Kidney (tissue), 14 donors: ENCODE results near the gene POU2F2. TPM values are rescaled to one million over a fixed set of nuclear protein-coding genes. Genes with fewer than 3 reads are reported as not detected.

Experiments used
- DNase-seq, 5 donors: peaks; one replicate each; pipeline ENCODE4 v3.0.0-alpha.2; 2013 to 2020
- FAIRE-seq: peaks from 2 replicates; lab custom pipeline; 2012; peaks lifted over from hg19 to GRCh38; lab: Jason Lieb, UNC
- H3K27ac ChIP-seq, 2 donors: one replicate each; pipeline ENCODE4 v1.7.0; 2013; ENCODE audit warnings: low read depth in 2 of 2, low read length in 2 of 2, inconsistent platforms in 1 of 2
- H3K27me3 ChIP-seq: one replicate; pipeline ENCODE4 v1.7.1; 2013; ENCODE audit warnings: low read length, inconsistent platforms; ENCODE audit not compliant: control insufficient read depth, insufficient read depth
- H3K36me3 ChIP-seq, 3 donors: one replicate each; pipeline versions ENCODE4 v1.7.0 to v1.7.1; 2013; ENCODE audit warnings: low read length in 3 of 3, control low read depth in 1 of 3, inconsistent platforms in 1 of 3; ENCODE audit not compliant: insufficient read depth in 3 of 3, control insufficient read depth in 2 of 3
- H3K4me1 ChIP-seq, 3 donors: one replicate each; pipeline versions ENCODE4 v1.7.0 to v1.7.1; 2013; ENCODE audit warnings: low read length in 3 of 3, inconsistent platforms in 1 of 3, low read depth in 1 of 3; ENCODE audit not compliant: control insufficient read depth in 2 of 3, insufficient read depth in 2 of 3
- H3K4me3 ChIP-seq, 3 donors: one replicate each; pipeline versions ENCODE4 v1.7.0 to v1.8.1; 2013; ENCODE audit warnings: low read length in 3 of 3, control low read depth in 1 of 3, inconsistent platforms in 1 of 3
- H3K9ac ChIP-seq, 3 donors: one replicate each; pipeline versions ENCODE4 v1.7.0 to v1.7.1; 2013; ENCODE audit warnings: low read length in 3 of 3, control low read depth in 1 of 3, inconsistent platforms in 1 of 3
- H3K9me3 ChIP-seq, 3 donors: one replicate each; pipeline versions ENCODE4 v1.7.0 to v1.7.1; 2013; ENCODE audit warnings: low read length in 3 of 3, control low read depth in 1 of 3, inconsistent platforms in 1 of 3; ENCODE audit not compliant: control insufficient read depth in 2 of 3, insufficient read depth in 1 of 3
- CTCF ChIP-seq: IDR thresholded peaks from 3 replicates; pipeline ENCODE4 v1.5.1; 2012; ENCODE audit warnings: mild to moderate bottlenecking, moderate library complexity, borderline replicate concordance; ENCODE audit not compliant: insufficient read depth; ENCODE audit errors: extremely low read depth
- intact Hi-C: fragments of 100-400 bp; cut with DNase I; formaldehyde crosslinking; loops from one replicate; pipeline ENCODE4 v1.11.1; 2022
- polyA plus RNA-seq: library from polyadenylated mRNA; stranded (reverse); fragments of 350-450 nt; fragmentation: Illumina TruSeq; extraction: RNeasy Lipid Tissue Mini Kit (QIAGEN cat#74804); gene quantifications from one replicate; pipeline ENCODE4 v1.2.3, GENCODE V29; 2014; ENCODE audit warnings: low read depth, low replicate concordance; ENCODE audit not compliant: insufficient read depth
- total RNA-seq: library from RNA; stranded (reverse); fragmentation: NEBNext Ultra II Directional; extraction: Animal tissue kit (Norgen Biotek cat#: 25700); gene quantifications from one replicate; pipeline ENCODE4 v1.2.1, GENCODE V29; 2021
- donor health status: control.
- donor health status: control.
- donor health status: control.
- donor health status: control.
- donor health status: control.
- donor health status: DM: yes; HTN: yes; CAD: no.
- donor health status: Normal renal cell carcinoma (clear cell type).

Gene POU2F2
- total and polyA plus RNA-seq, 2 donors from 2014 or later, result 1.3 to 9.8 TPM

- peak overlapping the region; percentile 80 to 88 for H3K27ac ChIP-seq
- H3K27me3 ChIP-seq, result no peaks in the 10 kb centered on the region
- H3K9me3 ChIP-seq, result no peaks in the 10 kb centered on the region
- DNase-seq (peak in 1 of 5 donors; percentile 86), FAIRE-seq (no peak)
- H3K36me3 ChIP-seq, result peaks cover 2 to 20% (median 14%) of the 10 kb centered on the region in 3 donors
- peaks cover 0 to 14% (median 5%) of the 10 kb centered on the region in 3 donors for H3K4me1 ChIP-seq
- peak overlapping the region; percentile 77 to 83 (median 79) for H3K4me3 ChIP-seq
- intact Hi-C loops, result no loop called here
- TF ChIP-seq CTCF, result no peak
- peak overlapping the region; percentile 45 to 81 (median 68) for H3K9ac ChIP-seq
Observed at GRCh38 chr19:42076380-42076944, 55.8 kb downstream of the POU2F2 start.

GRCh38 chr19:42075616-42076379 is 56.4 kb downstream of the POU2F2 start, which contains the start of gene ZNF574:
ZNF574 (plus strand) TSS chr19:42076166; CDS start chr19:42078607, 2,441 bp downstream.
- intact Hi-C loops, result no loop called here
- no peaks in the 10 kb centered on the region for H3K27me3 ChIP-seq
- FAIRE-seq, result peak; percentile 99

GRCh38 chr19:42075364-42075615 is 57.0 kb downstream of the POU2F2 start:
- peaks cover 0 to 14% (median 5%) of the 10 kb centered on the region in 3 donors for H3K4me1 ChIP-seq
- H3K27ac ChIP-seq, result peak overlapping the region; percentile 99
- peak overlapping the region; percentile 94 to 99 (median 96) for H3K9ac ChIP-seq
- no peak for TF ChIP-seq CTCF
- H3K36me3 ChIP-seq, result peaks cover 0 to 9% (median 9%) of the 10 kb centered on the region in 3 donors
- FAIRE-seq (no peak), DNase-seq (peak in 1 of 5 donors; percentile 22)
- no peaks in the 10 kb centered on the region for H3K9me3 ChIP-seq
- peak overlapping the region; percentile 93 to 95 (median 94) for H3K4me3 ChIP-seq
- intact Hi-C loops, result no loop called here
- H3K27me3 ChIP-seq, result no peaks in the 10 kb centered on the region

More at GRCh38 chr19:42075616-42076379, 56.4 kb downstream of the POU2F2 start, which contains the start of gene ZNF574:
- H3K27ac ChIP-seq, result peak within 1 kb of the TSS; percentile 99
- H3K4me3 ChIP-seq, result peak within 1 kb of the TSS; percentile 93 to 95 (median 94)
- H3K36me3 ChIP-seq, result peaks cover under 1 to 13% (median 11%) of the 10 kb centered on the region in 3 donors
- TF ChIP-seq CTCF, result no peak
- H3K9me3 ChIP-seq, result no peaks in the 10 kb centered on the region
- peak; percentile 99 to 100 (median 99) for DNase-seq
- H3K4me1 ChIP-seq, result peaks cover 0 to 14% (median 5%) of the 10 kb centered on the region in 3 donors
- H3K9ac ChIP-seq, result peak within 1 kb of the TSS; percentile 94 to 99 (median 96)
